ENCODE results near the gene BRSK2.
"Not testable (repeated sequence)": the region's sequence is repeated elsewhere in the genome, so short reads cannot be mapped to it uniquely, and the experiment has no call there.

The BRSK2 gene

GRCh38 chr11:1508491-1508891 lies 118.8 kb downstream of the BRSK2 start:
- no peak for DNase-seq (ENCODE audit: extremely low read depth in 1 of 2, low read depth in 1 of 2)

- DNase-seq (ENCODE audit: extremely low read depth in 1 of 2, low read depth in 1 of 2), result no peak
Observed at GRCh38 chr11:1508986-1509385, 119.3 kb downstream of the BRSK2 start.

DNA sequence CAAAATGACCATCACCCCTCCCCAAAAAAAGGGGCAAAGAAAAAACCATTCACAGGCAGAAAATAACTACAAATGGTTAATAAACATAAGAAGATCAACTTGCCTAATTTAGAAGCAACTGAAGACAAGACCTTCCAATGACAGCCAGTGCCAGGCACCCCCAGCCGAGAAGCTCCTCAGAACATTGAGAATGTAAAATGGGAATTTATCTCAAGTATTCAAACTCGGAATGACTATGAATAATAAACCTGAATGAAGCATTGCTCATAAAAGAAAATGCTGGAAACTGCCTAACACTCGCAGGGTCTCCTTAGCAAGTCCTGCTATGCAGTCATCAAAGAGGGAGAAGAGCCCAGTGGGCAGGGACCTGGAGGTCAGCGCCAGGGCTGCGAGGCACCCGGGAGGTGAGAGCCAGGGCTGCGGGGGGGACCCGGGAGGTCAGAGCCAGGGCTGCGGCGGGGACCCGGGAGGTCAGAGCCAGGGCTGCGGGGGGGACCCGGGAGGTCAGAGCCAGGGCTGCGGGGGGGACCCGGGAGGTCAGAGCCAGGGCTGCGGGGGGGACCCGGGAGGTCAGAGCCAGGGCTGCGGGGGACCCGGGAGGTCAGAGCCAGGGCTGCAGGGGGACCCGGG lies 120.0 kb downstream of the BRSK2 start:
- DNase-seq (ENCODE audit: extremely low read depth in 1 of 2, low read depth in 1 of 2), result no peak

GRCh38 chr11:1510351-1510750 lies 120.6 kb downstream of the BRSK2 start:
- DNase-seq (ENCODE audit: extremely low read depth in 1 of 2, low read depth in 1 of 2), result not testable (repeated sequence)

DNA sequence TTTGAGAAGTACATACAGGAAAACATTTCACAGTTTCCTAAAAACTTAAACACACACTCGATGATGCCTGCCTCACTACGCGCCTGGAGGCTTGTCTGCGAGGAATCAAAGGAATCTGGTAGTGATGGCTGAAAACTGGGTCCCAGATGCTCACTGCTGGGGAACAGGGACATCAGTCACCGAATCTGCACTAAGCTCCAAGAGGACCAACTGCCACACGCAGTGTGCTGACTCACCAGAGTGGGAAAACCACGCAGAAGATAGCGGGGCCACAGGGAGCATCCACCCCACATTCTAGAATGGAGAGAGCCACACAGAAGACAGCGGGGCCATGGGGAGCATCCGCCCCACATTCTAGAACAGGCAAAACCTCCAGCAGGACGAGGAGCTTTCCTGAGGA lies 121.2 kb downstream of the BRSK2 start:
- DNase-seq (ENCODE audit: extremely low read depth in 1 of 2, low read depth in 1 of 2), result no peak

DNA sequence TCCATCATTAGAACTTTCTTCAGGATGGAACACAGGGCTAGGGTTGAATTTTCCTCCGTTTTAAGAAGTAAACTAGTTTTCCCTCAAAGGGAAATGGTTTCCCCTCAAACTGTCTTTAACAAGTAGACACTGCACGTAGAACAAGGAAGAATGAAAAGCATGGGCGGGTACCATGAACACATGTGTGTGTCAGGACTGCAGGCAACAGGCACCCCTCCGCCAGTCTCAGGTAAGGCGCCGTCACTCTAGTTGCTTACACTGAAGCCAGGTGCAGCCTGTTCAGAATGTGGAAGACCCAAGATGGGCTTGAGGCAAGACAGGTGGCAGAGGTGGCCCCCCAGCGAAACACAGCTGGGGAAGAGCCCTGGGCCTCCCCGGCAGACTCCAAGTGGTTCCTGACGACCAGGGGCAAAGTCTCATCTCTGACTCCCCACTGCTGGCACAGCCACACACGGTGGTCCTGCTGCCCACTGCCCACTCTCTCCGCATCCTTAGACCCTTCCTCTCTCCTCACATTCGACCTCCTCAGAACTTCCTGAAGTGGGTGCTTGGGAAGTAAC lies 122.3 kb downstream of the BRSK2 start:
- DNase-seq (ENCODE audit: extremely low read depth in 1 of 2, low read depth in 1 of 2), result no peak
